ENCODE data around the gene MMP26.

Gene MMP26

GRCh38 chr11:4727171-4727570, 22.6 kb downstream of the MMP26 start:
- no peak for DNase-seq

GRCh38 chr11:4740735-4741134, 36.2 kb downstream of the MMP26 start:
- no peak for DNase-seq

- no peak for DNase-seq
Observed at GRCh38 chr11:4748438-4748837, 43.9 kb downstream of the MMP26 start.

- no peak for DNase-seq
Observed at GRCh38 chr11:4751201-4751600, 46.6 kb downstream of the MMP26 start.

Measured in retina (tissue), 1 donor.